ENCODE results near the gene P3R3URF.

P3R3URF gene

GRCh38 chr1:46179138-46180081 is 3.1 kb upstream of the P3R3URF start:
- no peak overlapping the region for H3K4me3 ChIP-seq (ENCODE audit: low read depth, low read length)
- POLR2A ChIA-PET = interaction anchor here (0.7 kb wide), 1 partner anchor 141 kb away, joined by 3 read pairs; no protein-coding TSS in a partner anchor
- H3K36me3 ChIP-seq (ENCODE audit: control insufficient read depth in 2 of 2, insufficient read depth in 1 of 2, low read length in 2 of 2) = no peaks in the 10 kb centered on the region
- CTCF ChIA-PET = interaction anchor here (0.6 to 9.3 kb wide), 10 partner anchors 11 to 158 kb away, joined by 3 to 148 read pairs (median 4); no protein-coding TSS in a partner anchor
- no peaks in the 10 kb centered on the region for H3K9me3 ChIP-seq (ENCODE audit: control insufficient read depth, insufficient read depth, low read depth, low read length)
- H3K4me1 ChIP-seq (ENCODE audit: control insufficient read depth, insufficient read depth, low read length) = peaks cover 3% of the 10 kb centered on the region; the same call in 1 of the 2 replicates
- no peak overlapping the region for H3K27ac ChIP-seq (ENCODE audit: extremely low read depth, low read depth, low read length)
- TF ChIP-seq ZNF473 (tag by site-specific recombination; IDR thresholded peaks at IDR 0.05) (no peak), ZNF274 (IDR thresholded peaks at IDR 0.05; ENCODE audit: low read length) (no peak), ZNF274 (tag by site-specific recombination; IDR thresholded peaks at IDR 0.05; ENCODE audit: borderline replicate concordance) (no peak), GLI2 (tag by site-specific recombination; IDR thresholded peaks at IDR 0.05; ENCODE audit: borderline replicate concordance, low read depth) (no peak), YY2 (tag by site-specific recombination; IDR thresholded peaks at IDR 0.05) (peak; percentile 62; the same call in 1 of the 2 replicates), SALL2 (tag by site-specific recombination; IDR thresholded peaks at IDR 0.05; ENCODE audit: borderline replicate concordance) (no peak), KLF10 (tag by site-specific recombination; IDR thresholded peaks at IDR 0.05) (no peak), ZNF211 (tag by site-specific recombination; IDR thresholded peaks at IDR 0.05; ENCODE audit: low read depth) (no peak), KLF9 (tag by site-specific recombination; IDR thresholded peaks at IDR 0.05; ENCODE audit: low read depth) (no peak), ZNF747 (tag by site-specific recombination; IDR thresholded peaks at IDR 0.05) (no peak), SETDB1 (IDR thresholded peaks at IDR 0.05; ENCODE audit: insufficient read length, low read length) (no peak), ZSCAN5A (tag by site-specific recombination; IDR thresholded peaks at IDR 0.05) (no peak), ZNF223 (tag by site-specific recombination; IDR thresholded peaks at IDR 0.05) (no peak), PATZ1 (tag by site-specific recombination; IDR thresholded peaks at IDR 0.05) (0 out of 2 replicates have a peak, but pooled peaks have one; percentile 42), ZNF2 (tag by site-specific recombination; IDR thresholded peaks at IDR 0.05) (peak; percentile 91), ZNF654 (tag by site-specific recombination; IDR thresholded peaks at IDR 0.05; ENCODE audit: low read depth) (peak; percentile 100), MZF1 (tag by site-specific recombination; IDR thresholded peaks at IDR 0.05; ENCODE audit: borderline replicate concordance) (no peak), ZNF416 (tag by site-specific recombination; IDR thresholded peaks at IDR 0.05) (no peak), ZNF266 (tag by site-specific recombination; IDR thresholded peaks at IDR 0.05; ENCODE audit: low read depth) (no peak), ZNF530 (tag by site-specific recombination; IDR thresholded peaks at IDR 0.05; ENCODE audit: low read depth) (no peak), ZNF394 (tag by site-specific recombination; IDR thresholded peaks at IDR 0.05; ENCODE audit: borderline replicate concordance) (no peak; the same call in 1 of the 2 replicates), ZNF623 (tag by site-specific recombination; IDR thresholded peaks at IDR 0.05) (no peak), ZNF221 (tag by site-specific recombination; IDR thresholded peaks at IDR 0.05; ENCODE audit: borderline replicate concordance) (no peak), ZNF350 (tag by site-specific recombination; IDR thresholded peaks at IDR 0.05) (no peak), ZIC2 (tag by site-specific recombination; IDR thresholded peaks at IDR 0.05) (no peak), ZNF585B (tag by site-specific recombination; IDR thresholded peaks at IDR 0.05) (no peak)
- TF ChIP-seq, protein P1, sequence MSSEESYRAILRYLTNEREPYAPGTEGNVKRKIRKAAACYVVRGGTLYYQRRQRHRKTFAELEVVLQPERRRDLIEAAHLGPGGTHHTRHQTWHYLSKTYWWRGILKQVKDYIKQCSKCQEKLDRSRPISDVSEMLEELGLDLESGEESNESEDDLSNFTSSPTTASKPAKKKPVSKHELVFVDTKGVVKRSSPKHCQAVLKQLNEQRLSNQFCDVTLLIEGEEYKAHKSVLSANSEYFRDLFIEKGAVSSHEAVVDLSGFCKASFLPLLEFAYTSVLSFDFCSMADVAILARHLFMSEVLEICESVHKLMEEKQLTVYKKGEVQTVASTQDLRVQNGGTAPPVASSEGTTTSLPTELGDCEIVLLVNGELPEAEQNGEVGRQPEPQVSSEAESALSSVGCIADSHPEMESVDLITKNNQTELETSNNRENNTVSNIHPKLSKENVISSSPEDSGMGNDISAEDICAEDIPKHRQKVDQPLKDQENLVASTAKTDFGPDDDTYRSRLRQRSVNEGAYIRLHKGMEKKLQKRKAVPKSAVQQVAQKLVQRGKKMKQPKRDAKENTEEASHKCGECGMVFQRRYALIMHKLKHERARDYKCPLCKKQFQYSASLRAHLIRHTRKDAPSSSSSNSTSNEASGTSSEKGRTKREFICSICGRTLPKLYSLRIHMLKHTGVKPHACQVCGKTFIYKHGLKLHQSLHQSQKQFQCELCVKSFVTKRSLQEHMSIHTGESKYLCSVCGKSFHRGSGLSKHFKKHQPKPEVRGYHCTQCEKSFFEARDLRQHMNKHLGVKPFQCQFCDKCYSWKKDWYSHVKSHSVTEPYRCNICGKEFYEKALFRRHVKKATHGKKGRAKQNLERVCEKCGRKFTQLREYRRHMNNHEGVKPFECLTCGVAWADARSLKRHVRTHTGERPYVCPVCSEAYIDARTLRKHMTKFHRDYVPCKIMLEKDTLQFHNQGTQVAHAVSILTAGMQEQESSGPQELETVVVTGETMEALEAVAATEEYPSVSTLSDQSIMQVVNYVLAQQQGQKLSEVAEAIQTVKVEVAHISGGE (tag by site-specific recombination; conservative IDR thresholded peaks at IDR 0.05; ENCODE audit: low read depth) = no peak
- TF ChIP-seq, protein P2, sequence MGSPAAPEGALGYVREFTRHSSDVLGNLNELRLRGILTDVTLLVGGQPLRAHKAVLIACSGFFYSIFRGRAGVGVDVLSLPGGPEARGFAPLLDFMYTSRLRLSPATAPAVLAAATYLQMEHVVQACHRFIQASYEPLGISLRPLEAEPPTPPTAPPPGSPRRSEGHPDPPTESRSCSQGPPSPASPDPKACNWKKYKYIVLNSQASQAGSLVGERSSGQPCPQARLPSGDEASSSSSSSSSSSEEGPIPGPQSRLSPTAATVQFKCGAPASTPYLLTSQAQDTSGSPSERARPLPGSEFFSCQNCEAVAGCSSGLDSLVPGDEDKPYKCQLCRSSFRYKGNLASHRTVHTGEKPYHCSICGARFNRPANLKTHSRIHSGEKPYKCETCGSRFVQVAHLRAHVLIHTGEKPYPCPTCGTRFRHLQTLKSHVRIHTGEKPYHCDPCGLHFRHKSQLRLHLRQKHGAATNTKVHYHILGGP (tag by site-specific recombination; IDR thresholded peaks at IDR 0.05) = no peak
- TF ChIP-seq, protein P3, sequence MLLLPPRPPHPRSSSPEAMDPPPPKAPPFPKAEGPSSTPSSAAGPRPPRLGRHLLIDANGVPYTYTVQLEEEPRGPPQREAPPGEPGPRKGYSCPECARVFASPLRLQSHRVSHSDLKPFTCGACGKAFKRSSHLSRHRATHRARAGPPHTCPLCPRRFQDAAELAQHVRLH (tag by site-specific recombination; IDR thresholded peaks at IDR 0.05) = no peak
